DOHH2 (cell line): ENCODE results near the gene LMO7.

ENCODE experiments used
- H3F3A ChIP-seq: fragments of 200-600 bp; sonication (generic), shearing (Covaris generic); 2 replicates; pipeline ENCODE4 v1.6.0; 2016; ENCODE audit warnings: antibody characterized with exemption, mild to moderate bottlenecking; ENCODE audit not compliant: control insufficient read depth, insufficient read depth
- H3K27ac ChIP-seq: fragments of 200-600 bp; sonication (generic); 2 replicates; pipeline ENCODE4 v1.5.1; 2014; ENCODE audit warnings: low read depth, mild to moderate bottlenecking, low read length, moderate library complexity
- H3K27me3 ChIP-seq: fragments of 200-600 bp; sonication (generic); 2 replicates; pipeline ENCODE4 v1.6.1; 2014; ENCODE audit warnings: mild to moderate bottlenecking, low read length, mixed read lengths; ENCODE audit not compliant: control insufficient read depth
- H3K36me3 ChIP-seq: fragments of 200-600 bp; sonication (generic); 2 replicates; pipeline ENCODE4 v1.6.1; 2014; ENCODE audit warnings: mild to moderate bottlenecking, low read length, moderate library complexity, mixed read lengths; ENCODE audit not compliant: control insufficient read depth
- H3K4me1 ChIP-seq: fragments of 200-600 bp; sonication (generic); 2 replicates; pipeline ENCODE4 v1.6.1; 2014; ENCODE audit warnings: mild to moderate bottlenecking, low read length, mixed read lengths; ENCODE audit not compliant: control insufficient read depth
- H3K4me2 ChIP-seq: fragments of 200-600 bp; sonication (generic); 2 replicates; pipeline ENCODE4 v1.6.0; 2014; ENCODE audit warnings: mild to moderate bottlenecking, low read length, moderate library complexity
- H3K4me3 ChIP-seq: fragments of 200-600 bp; sonication (generic); 2 replicates; pipeline ENCODE4 v1.5.1; 2014; ENCODE audit warnings: mild to moderate bottlenecking, low read length, mixed read lengths
- H3K79me2 ChIP-seq: fragments of 200-600 bp; sonication (generic); 2 replicates; pipeline ENCODE4 v1.6.1; 2014; ENCODE audit warnings: mild to moderate bottlenecking, low read length, mixed read lengths; ENCODE audit not compliant: control insufficient read depth
- H3K9me2 ChIP-seq: fragments of 200-600 bp; sonication (generic); replicated peaks from 2 replicates; pipeline ENCODE4 v1.6.1; 2014; ENCODE audit warnings: mild to moderate bottlenecking, low read length, mixed read lengths; ENCODE audit not compliant: control insufficient read depth
- H3K9me3 ChIP-seq: fragments of 200-600 bp; sonication (generic); 2 replicates; pipeline ENCODE4 v1.6.1; 2014; ENCODE audit warnings: antibody characterized with exemption, low read length, mixed read lengths; ENCODE audit not compliant: control insufficient read depth, insufficient read depth
- H4K20me1 ChIP-seq: fragments of 200-600 bp; sonication (generic); 2 replicates; pipeline ENCODE4 v1.6.0; 2014; ENCODE audit warnings: low read depth, mild to moderate bottlenecking, antibody characterized with exemption, low read length, moderate library complexity; ENCODE audit not compliant: control insufficient read depth, insufficient read depth
- CTCF ChIP-seq: fragments of 200-600 bp; sonication (generic); IDR thresholded peaks from one replicate; pipeline ENCODE4 v1.5.1; 2014; ENCODE audit warnings: antibody characterized with exemption, mild to moderate bottlenecking, low read depth, low read length; ENCODE audit not compliant: poor library complexity, severe bottlenecking
- EZH2phosphoT487 ChIP-seq: fragments of 200-600 bp; sonication (generic); IDR thresholded peaks from 2 replicates; pipeline ENCODE4 v1.6.1; 2017; ENCODE audit warnings: borderline replicate concordance, mild to moderate bottlenecking, antibody characterized with exemption, low read length, moderate library complexity, mixed read lengths

LMO7 gene

GRCh38 chr13:75760131-75761021, 124.2 kb downstream of the LMO7 start:
- no peaks in the 10 kb centered on the region for H4K20me1 ChIP-seq
- H3K9me3 ChIP-seq = no peaks in the 10 kb centered on the region
- H3K79me2 ChIP-seq = no peaks in the 10 kb centered on the region
- H3K36me3 ChIP-seq = no peaks in the 10 kb centered on the region
- H3K4me2 ChIP-seq = no peak overlapping the region
- TF ChIP-seq CTCF (no peak), EZH2phosphoT487 (no peak)
- H3K27me3 ChIP-seq = no peaks in the 10 kb centered on the region
- H3F3A ChIP-seq = no peaks in the 10 kb centered on the region
- no peak overlapping the region for H3K27ac ChIP-seq
- H3K9me2 ChIP-seq = no peaks in the 10 kb centered on the region
- no peak overlapping the region for H3K4me3 ChIP-seq
- H3K4me1 ChIP-seq = no peaks in the 10 kb centered on the region

- Histone ChIP-seq H4K20me1 (no peaks in the 10 kb centered on the region), H3K27me3 (no peaks in the 10 kb centered on the region), H3K79me2 (no peaks in the 10 kb centered on the region), H3K9me2 (no peaks in the 10 kb centered on the region), H3F3A (no peaks in the 10 kb centered on the region), H3K4me1 (no peaks in the 10 kb centered on the region), H3K9me3 (no peaks in the 10 kb centered on the region), H3K4me3 (no peak overlapping the region), H3K4me2 (no peak overlapping the region), H3K36me3 (no peaks in the 10 kb centered on the region), H3K27ac (no peak overlapping the region)
- TF ChIP-seq EZH2phosphoT487 (no peak), CTCF (no peak)
These were observed 125.2 kb downstream of the LMO7 start for GRCh38 chr13:75761369-75761768.

- Histone ChIP-seq H3K4me3 (no peak overlapping the region), H3K36me3 (no peaks in the 10 kb centered on the region), H3K79me2 (no peaks in the 10 kb centered on the region), H3K4me1 (no peaks in the 10 kb centered on the region), H3K9me3 (no peaks in the 10 kb centered on the region), H3K27ac (no peak overlapping the region), H3K4me2 (no peak overlapping the region), H3K27me3 (no peaks in the 10 kb centered on the region), H3F3A (no peaks in the 10 kb centered on the region), H4K20me1 (no peaks in the 10 kb centered on the region), H3K9me2 (no peaks in the 10 kb centered on the region)
- TF ChIP-seq CTCF = no peak
- TF ChIP-seq EZH2phosphoT487 = no peak
These were observed 126.2 kb downstream of the LMO7 start for GRCh38 chr13:75762076-75762937.
